DOHH2 (cell line): ENCODE results near the gene MPHOSPH9.

ENCODE experiments used
- EZH2phosphoT487 ChIP-seq: fragments of 200-600 bp; sonication (generic); IDR thresholded peaks from 2 replicates; pipeline ENCODE4 v1.6.1; 2017; ENCODE audit warnings: borderline replicate concordance, mild to moderate bottlenecking, antibody characterized with exemption, low read length, moderate library complexity, mixed read lengths
- TF ChIP-seq, protein P1 (sequence below): fragments of 200-600 bp; sonication (generic); IDR thresholded peaks from one replicate; pipeline ENCODE4 v1.5.1; 2014; ENCODE audit warnings: antibody characterized with exemption, mild to moderate bottlenecking, low read depth, low read length; ENCODE audit not compliant: poor library complexity, severe bottlenecking

- TF ChIP-seq, protein P1, sequence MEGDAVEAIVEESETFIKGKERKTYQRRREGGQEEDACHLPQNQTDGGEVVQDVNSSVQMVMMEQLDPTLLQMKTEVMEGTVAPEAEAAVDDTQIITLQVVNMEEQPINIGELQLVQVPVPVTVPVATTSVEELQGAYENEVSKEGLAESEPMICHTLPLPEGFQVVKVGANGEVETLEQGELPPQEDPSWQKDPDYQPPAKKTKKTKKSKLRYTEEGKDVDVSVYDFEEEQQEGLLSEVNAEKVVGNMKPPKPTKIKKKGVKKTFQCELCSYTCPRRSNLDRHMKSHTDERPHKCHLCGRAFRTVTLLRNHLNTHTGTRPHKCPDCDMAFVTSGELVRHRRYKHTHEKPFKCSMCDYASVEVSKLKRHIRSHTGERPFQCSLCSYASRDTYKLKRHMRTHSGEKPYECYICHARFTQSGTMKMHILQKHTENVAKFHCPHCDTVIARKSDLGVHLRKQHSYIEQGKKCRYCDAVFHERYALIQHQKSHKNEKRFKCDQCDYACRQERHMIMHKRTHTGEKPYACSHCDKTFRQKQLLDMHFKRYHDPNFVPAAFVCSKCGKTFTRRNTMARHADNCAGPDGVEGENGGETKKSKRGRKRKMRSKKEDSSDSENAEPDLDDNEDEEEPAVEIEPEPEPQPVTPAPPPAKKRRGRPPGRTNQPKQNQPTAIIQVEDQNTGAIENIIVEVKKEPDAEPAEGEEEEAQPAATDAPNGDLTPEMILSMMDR: no peak
- no peak for TF ChIP-seq EZH2phosphoT487
These were observed 52.8 kb downstream of the MPHOSPH9 start for GRCh38 chr12:123180171-123180570.
